SJSA1 (cell line): Measurements from ENCODE around the gene CLHC1. TPM values are rescaled to one million over a fixed set of nuclear protein-coding genes. Genes with fewer than 3 reads are reported as not detected.
"Not testable (repeated sequence)": the region's sequence is repeated elsewhere in the genome, so short reads cannot be mapped to it uniquely, and the experiment has no call there.

Experiments used
- DNase-seq, 2 experiments: peaks; one replicate each; pipeline ENCODE4 v3.0.0-alpha.2; 2015 to 2020; ENCODE audit warnings: low spot score in 2 of 2, low read depth in 1 of 2
- H3K27ac ChIP-seq: fragments of 250-450 bp; sonication (Bioruptor Pico); 2 replicates; pipeline ENCODE4 v1.5.1; 2020; ENCODE audit warnings: mild to moderate bottlenecking, moderate library complexity
- H3K27me3 ChIP-seq: fragments of 250-450 bp; sonication (Bioruptor Pico); replicated peaks from 2 replicates; pipeline ENCODE4 v1.5.1; 2020; ENCODE audit warnings: mild to moderate bottlenecking, moderate library complexity
- H3K36me3 ChIP-seq: fragments of 250-450 bp; sonication (Bioruptor Pico); 2 replicates; pipeline ENCODE4 v1.5.1; 2020; ENCODE audit warnings: mild to moderate bottlenecking
- H3K4me1 ChIP-seq: fragments of 250-450 bp; sonication (Bioruptor Pico); replicated peaks from 2 replicates; pipeline ENCODE4 v1.6.1; 2021; ENCODE audit warnings: mild to moderate bottlenecking
- H3K4me3 ChIP-seq: fragments of 250-450 bp; sonication (Bioruptor Pico); 2 replicates; pipeline ENCODE4 v1.5.1; 2020; ENCODE audit warnings: mild to moderate bottlenecking
- H3K9me3 ChIP-seq: fragments of 250-450 bp; sonication (Bioruptor Pico); replicated peaks from 2 replicates; pipeline ENCODE4 v1.5.1; 2020; ENCODE audit warnings: mild to moderate bottlenecking
- total RNA-seq: library from RNA; depleted of rRNA; stranded (reverse); fragments of >200 nt; shearing (Covaris generic); gene quantifications from 2 replicates; pipeline ENCODE4 v1.2.3, GENCODE V29; 2014

Gene CLHC1
- total RNA-seq, 1 experiment from 2014 or later = 6.6 TPM

DNA sequence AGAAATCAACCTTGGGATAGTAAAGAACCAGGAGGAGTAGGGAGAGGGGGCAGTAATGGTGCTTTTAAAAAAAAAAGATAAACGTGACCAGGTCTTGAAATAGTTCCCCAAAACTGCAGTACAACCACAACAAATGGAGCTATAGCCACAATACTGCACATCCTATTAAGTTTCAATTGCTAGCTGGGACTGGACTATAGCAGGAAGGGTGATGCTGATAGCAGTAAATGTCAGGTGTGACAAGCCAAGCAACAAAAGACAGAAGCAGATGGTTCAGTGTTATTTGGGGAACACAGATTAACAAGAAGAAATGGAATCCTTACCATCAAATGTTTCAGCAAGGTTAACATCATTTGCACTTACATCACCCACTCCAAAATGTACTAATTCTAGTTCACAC lies 10.5 kb upstream of the CLHC1 start:
- Histone ChIP-seq H3K27me3 (no peaks in the 10 kb centered on the region), H3K4me1 (no peaks in the 10 kb centered on the region), H3K27ac (no peak overlapping the region), H3K9me3 (no peaks in the 10 kb centered on the region; the same call in 1 of the 2 replicates), H3K4me3 (no peak overlapping the region), H3K36me3 (peaks cover 56% of the 10 kb centered on the region)
- no peak for DNase-seq

DNA sequence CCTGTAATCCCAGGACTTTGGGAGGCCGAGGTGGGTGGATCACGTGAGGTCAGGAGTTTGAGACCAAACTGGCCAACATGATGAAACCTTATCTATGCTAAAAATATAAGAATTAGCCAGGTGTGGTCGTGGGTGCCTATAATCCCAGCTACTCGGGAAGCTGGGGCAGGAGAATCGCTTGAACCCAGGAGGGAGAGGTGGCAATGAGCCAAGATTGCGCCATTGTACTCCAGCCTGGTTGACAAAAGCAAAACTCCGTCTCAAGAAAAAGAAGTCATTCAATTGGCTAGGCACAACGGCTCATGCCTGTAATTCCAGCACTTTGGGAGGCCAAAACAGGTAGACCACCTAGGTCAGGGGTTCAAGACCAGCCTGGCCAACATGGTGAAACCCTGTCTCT lies 9.5 kb upstream of the CLHC1 start:
- peaks cover 58% of the 10 kb centered on the region for H3K36me3 ChIP-seq
- DNase-seq, H3K27ac ChIP-seq, H3K4me1 ChIP-seq, H3K4me3 ChIP-seq, H3K9me3 ChIP-seq, H3K27me3 ChIP-seq: not testable (repeated sequence)

DNA sequence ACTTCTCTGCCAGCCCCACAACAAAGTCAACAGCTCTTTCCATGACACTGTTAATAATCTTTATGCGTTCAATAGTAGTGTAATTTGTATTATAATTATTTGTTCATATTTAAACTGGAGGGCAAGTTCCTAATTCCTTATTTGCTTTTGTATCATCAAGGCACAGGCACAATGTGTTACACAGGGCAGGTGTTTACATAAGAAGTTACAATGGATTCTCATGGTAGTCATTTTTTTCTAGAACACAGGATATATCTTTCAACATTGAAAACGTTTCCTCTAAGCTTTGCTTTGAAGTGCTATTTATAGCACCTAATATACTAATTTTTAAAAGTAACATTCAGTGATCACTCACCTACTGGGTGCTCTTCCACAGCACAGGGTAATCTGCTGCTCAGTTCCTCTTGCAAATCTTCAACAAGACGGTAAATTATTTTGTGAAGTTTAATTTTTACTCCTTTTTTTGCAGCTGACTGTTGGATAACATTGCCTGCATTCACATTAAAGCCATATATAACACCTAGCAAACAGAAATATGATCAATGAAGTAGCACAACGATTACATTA lies 7.6 kb upstream of the CLHC1 start:
- DNase-seq = no peak
- no peaks in the 10 kb centered on the region for H3K27me3 ChIP-seq

DNA sequence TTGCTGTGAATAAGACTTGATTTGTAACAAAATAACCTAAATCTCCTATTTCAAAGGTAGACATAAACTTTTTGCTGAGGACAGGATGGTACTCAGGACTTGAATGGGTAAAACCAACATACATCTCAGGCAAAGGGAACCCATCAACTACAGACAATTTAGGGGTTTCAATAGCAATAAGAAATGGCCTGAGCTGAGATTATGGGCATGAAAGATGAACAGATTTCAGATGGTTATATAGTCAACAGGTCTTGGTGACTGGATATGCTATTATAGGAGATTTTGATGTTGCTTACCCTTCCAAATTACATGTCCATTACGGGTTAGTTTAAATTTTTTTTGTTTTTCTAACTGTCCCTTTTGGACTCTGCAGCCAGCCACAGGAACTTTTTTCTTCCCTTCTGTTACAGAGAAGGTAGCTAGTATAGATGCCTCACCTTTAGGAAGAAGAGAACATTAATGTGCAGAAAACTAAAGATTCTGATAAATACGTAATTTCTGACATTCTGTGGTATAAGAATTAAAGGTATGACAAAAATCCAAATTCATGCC lies 5.0 kb upstream of the CLHC1 start:
- Histone ChIP-seq H3K4me3 (no peak overlapping the region), H3K27ac (no peak overlapping the region), H3K27me3 (no peaks in the 10 kb centered on the region), H3K9me3 (no peaks in the 10 kb centered on the region; the same call in 1 of the 2 replicates), H3K36me3 (peaks cover 71% of the 10 kb centered on the region), H3K4me1 (peaks cover 14% of the 10 kb centered on the region; the same call in 1 of the 2 replicates)
- no peak for DNase-seq

More for the DNA sequence above, 7.6 kb upstream of the CLHC1 start:
- no peaks in the 10 kb centered on the region; the same call in 1 of the 2 replicates for H3K9me3 ChIP-seq
- H3K36me3 ChIP-seq = peaks cover 69% of the 10 kb centered on the region
- H3K27ac ChIP-seq = no peak overlapping the region
- H3K4me3 ChIP-seq = no peak overlapping the region
- H3K4me1 ChIP-seq = peaks cover under 1% of the 10 kb centered on the region; the same call in 1 of the 2 replicates

DNA sequence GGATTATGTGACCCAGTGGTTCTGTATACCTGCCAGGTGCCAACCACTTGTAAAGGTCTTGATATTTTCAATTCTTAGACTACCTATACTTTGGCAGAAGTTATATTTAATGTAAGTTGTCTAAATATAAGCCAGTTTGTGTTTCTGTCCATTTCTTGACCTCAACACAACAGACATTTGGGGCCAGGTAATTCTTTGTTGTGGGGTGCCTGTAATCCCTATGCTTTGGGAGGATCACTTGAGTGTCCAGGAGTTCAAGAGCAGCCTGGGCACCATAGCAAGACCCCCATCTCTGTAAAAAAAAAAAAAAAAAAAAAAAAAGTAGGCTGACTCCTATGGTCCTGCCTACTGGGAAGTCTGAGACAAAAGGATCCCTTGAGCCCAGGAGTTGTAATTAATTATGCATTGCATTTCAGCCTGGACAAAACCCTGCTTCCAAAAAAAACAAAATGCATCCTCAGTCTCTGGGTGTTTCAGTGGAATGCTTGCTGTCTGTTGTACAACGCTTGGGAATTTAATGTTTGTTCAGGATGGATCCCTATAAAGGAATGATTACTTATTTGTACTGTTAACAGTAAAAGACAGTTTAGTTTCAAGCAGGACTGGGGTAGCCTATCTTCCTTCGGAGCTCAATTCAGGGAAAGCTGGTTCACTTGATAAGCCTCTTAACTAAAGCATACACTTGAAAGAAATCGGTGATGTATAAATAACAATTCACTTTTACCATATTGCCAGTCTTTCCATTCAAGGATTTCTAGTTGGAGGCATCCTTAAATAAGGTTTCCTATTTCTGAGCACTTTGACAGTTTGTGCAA lies 3.8 kb upstream of the CLHC1 start:
- Histone ChIP-seq H3K4me3 (no peak overlapping the region), H3K27ac (no peak overlapping the region), H3K27me3 (no peaks in the 10 kb centered on the region), H3K9me3 (no peaks in the 10 kb centered on the region; the same call in 1 of the 2 replicates), H3K36me3 (peaks cover 70% of the 10 kb centered on the region), H3K4me1 (peaks cover 14% of the 10 kb centered on the region; the same call in 1 of the 2 replicates)
- DNase-seq = no peak

DNA sequence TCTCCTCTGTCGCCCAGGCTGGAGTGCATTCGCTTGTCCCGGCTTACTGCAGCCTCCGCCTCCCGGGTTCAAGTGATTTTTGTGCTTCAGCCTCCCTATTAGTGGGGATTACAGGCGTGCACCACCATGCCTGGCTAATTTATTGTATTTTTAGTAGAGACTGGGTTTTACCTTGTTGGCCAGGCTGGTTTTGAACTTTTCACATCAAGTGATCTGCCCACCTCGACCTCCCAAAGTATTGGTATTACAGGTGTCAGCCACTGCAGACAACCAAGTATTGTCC lies 1.5 kb upstream of the CLHC1 start:
- DNase-seq = no peak
- peaks cover 14% of the 10 kb centered on the region; the same call in 1 of the 2 replicates for H3K4me1 ChIP-seq
- no peak overlapping the region for H3K27ac ChIP-seq
- peak overlapping the region; percentile 72 for H3K4me3 ChIP-seq
- H3K36me3 ChIP-seq = peaks cover 61% of the 10 kb centered on the region
- H3K27me3 ChIP-seq = no peaks in the 10 kb centered on the region
- H3K9me3 ChIP-seq = no peaks in the 10 kb centered on the region

DNA sequence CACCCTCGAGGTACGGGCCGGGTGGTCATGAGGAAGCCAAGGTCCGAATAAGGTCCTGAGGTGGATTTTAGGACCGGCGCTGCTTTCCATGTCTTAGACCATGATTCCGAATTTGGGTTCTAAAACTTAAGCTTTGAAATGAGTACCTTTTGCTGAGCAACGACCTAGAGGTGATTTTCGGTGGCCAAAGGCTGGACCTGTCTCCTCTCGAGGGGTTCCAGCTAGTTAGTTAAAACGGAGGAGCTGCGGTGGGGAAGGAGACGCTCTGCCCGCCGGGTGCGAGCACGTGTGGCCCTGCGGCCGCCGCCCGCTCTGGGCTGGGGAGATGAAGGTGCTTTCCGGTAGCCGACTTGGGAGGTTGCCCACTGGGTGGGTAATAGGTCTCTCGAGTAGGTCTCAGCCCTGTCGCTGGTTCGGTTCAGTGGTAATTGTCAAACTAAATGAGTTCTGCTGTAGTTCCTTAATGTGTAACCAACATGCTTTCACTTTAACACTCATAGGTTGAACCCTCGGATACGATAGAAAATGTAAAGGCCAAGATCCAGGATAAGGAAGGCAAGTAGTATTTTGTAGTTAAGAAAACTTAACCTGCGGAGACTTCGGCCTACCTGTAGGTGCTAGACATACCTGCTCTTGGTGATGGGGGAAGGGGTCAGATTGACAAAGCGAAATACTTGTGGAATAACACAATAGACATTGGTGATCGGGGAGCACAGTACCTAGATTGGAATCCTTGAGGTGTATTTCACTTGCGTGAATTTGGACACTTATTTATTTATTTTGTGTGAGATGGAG lies 967 bp upstream of the CLHC1 start:
- Histone ChIP-seq H3K27me3 (no peaks in the 10 kb centered on the region), H3K27ac (peak overlapping the region; percentile 96), H3K4me3 (peak overlapping the region; percentile 72), H3K9me3 (no peaks in the 10 kb centered on the region), H3K4me1 (peaks cover 15% of the 10 kb centered on the region; the same call in 1 of the 2 replicates), H3K36me3 (peaks cover 57% of the 10 kb centered on the region)
- DNase-seq = no peak

DNA sequence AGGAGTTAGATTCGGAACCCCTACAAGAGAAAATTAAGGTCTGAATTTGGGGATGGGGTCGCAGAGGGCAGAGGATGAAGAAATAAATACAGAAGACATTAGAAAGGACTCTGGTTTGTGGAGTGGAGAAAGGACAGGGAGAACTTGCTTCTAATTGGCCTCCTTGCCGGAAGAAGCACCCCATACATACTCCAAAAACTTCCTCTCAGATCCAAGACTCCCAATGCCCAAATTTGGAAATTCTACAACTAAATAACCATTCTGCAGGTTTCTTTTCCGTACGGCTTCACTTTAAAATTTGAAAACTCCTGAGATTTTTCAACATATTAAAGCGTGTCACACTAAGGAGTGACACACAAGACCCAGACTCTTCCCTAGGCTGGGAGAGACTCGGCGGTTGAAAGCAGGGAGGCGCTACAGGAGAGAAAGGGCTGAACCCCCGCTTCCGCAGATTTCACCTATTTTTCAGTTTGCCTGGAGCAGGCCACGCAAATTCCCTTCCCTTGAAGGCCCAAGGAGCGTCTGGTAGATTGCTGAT lies 478 bp downstream of the CLHC1 start:
- H3K4me3 ChIP-seq = peak overlapping the region; percentile 72
- peak in 1 of 2 experiments; percentile 28 for DNase-seq
- H3K9me3 ChIP-seq = no peaks in the 10 kb centered on the region
- H3K4me1 ChIP-seq = peaks cover 17% of the 10 kb centered on the region; the same call in 1 of the 2 replicates
- peak overlapping the region; percentile 96 for H3K27ac ChIP-seq
- H3K27me3 ChIP-seq = no peaks in the 10 kb centered on the region
- H3K36me3 ChIP-seq = peaks cover 45% of the 10 kb centered on the region

DNA sequence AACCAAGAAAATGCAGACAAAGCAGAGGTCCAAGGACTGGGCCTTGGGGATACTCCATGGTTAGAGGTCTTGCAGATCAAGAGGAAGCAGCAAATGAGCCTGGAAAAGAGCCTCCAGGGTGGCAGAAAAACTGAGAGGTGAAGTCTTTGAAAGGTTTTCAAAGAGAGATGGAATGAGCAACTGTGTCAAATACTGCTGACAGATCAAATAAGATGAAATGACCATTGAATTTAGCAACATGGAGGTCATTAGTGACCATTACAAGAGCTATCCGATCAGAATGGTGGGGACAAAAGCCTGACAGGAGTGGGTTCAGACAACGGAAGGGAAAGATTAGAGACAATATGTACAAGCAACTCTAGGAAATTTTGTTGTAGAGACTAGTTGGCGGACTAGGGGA lies 1.5 kb downstream of the CLHC1 start:
- Histone ChIP-seq H3K27ac (no peak overlapping the region), H3K27me3 (no peaks in the 10 kb centered on the region), H3K4me1 (peaks cover 17% of the 10 kb centered on the region; the same call in 1 of the 2 replicates), H3K9me3 (no peaks in the 10 kb centered on the region), H3K4me3 (no peak overlapping the region), H3K36me3 (peaks cover 34% of the 10 kb centered on the region)
- no peak for DNase-seq

DNA sequence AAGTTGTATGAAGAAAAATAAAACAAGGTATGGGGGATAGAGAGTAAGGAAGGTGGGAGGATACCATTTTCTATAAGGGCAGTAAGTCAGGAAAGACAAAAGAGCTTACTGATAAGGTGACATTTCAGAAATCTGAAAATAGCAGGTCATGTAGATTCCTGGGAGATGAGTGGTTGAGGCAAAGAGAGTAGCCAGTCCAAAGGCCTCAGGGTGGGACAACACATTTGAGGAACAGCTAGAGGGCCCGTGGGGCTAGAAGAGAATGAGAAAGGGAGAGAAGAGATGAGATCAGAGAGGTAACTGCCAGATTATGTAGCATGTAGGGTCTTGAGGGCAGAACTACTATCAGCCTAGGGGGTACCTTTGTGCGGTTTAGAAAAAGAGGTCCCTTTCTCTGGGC lies 2.9 kb downstream of the CLHC1 start:
- Histone ChIP-seq H3K4me1 (peaks cover 12% of the 10 kb centered on the region; the same call in 1 of the 2 replicates), H3K27me3 (no peaks in the 10 kb centered on the region), H3K9me3 (no peaks in the 10 kb centered on the region), H3K36me3 (peaks cover 23% of the 10 kb centered on the region), H3K4me3 (no peak overlapping the region), H3K27ac (no peak overlapping the region)
- DNase-seq = no peak

DNA sequence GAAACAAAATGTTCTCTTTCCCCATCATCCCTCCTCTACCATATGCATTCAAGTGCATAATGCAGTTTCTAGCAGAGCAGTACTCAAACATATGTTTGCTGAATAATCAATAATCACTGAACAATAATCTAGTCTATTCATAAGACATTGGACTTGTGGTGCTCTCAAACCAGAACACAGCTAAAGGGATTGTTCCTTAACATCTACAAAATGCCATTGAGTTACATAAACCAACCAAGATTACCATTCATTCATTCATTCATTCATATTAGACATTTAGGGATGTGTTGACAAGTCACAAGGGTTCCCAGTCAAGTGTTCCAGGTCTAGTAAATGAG lies 3.9 kb downstream of the CLHC1 start:
- no peak overlapping the region for H3K27ac ChIP-seq
- no peak overlapping the region for H3K4me3 ChIP-seq
- no peak for DNase-seq
- H3K27me3 ChIP-seq = no peaks in the 10 kb centered on the region
- H3K4me1 ChIP-seq = peaks cover 3% of the 10 kb centered on the region; the same call in 1 of the 2 replicates
- peaks cover 16% of the 10 kb centered on the region for H3K36me3 ChIP-seq
- no peaks in the 10 kb centered on the region for H3K9me3 ChIP-seq

DNA sequence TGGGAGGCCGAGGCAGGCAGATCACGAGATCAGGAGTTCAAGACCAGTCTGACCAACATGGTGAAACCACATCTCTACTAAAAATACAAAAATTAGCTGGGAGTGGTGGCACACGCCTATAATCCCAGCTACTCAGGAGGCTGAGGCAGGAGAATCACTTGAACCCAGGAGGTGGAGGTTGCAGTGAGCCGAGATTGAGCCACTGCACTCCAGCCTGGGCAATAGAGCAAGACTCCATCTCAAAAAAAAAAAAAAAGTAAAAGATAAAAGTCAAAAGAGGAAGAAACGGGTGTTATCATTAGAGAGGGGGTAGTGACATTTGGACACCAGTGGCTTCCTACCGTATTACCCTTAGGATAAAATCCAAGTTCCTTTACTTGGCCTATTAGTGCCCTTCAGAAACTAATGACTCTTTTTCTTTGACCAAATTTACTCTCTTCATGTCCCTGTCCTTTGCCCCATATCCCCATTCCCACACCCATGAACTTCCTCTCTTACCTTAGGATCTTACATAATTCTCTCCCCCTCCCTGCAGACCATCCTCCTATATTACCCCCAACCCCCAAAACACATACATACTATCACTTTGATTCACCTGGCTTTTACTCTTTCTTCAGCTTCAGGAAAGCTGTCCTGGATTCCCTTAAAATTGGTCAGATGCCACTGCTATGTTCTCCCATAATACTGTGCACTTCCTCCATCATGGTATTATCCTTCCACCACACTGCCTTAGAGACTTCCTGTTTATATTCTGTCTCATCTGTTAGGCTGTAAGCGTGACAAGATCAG lies 4.5 kb downstream of the CLHC1 start:
- not testable (repeated sequence) for DNase-seq

DNA sequence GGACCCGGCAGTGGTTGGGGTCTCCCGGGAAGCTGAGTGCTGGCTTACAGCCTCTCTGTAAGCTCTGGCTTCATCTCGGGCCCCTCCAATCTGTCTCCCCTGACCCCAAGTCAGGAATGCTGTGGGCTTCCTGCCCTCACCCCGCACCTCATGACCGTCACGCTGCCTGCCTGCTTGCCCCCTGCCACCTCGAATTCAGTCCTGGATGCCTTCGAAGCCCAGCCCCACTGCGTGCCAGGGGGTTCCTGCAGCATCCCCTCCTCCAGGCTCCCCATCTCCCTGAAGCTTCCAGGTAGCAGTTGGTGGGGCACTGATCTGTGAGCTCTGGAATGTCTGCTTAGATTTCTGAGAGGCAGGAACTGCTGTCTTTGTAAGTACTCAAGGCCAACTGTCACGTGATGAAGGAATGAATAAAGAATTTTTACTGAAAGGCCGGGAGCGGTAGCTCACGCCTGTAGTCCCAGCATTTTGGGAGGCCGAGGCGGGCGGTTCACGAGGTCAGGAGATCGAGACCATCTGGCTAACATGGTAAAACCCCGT lies 6.5 kb downstream of the CLHC1 start:
- no peak overlapping the region for H3K27ac ChIP-seq
- DNase-seq = no peak
- H3K27me3 ChIP-seq = no peaks in the 10 kb centered on the region
- H3K9me3 ChIP-seq = no peaks in the 10 kb centered on the region
- H3K4me1 ChIP-seq = peaks cover 3% of the 10 kb centered on the region; the same call in 1 of the 2 replicates
- peaks cover 12% of the 10 kb centered on the region for H3K36me3 ChIP-seq
- no peak overlapping the region for H3K4me3 ChIP-seq

More for the DNA sequence above, 4.5 kb downstream of the CLHC1 start:
- not testable (repeated sequence) for H3K27ac ChIP-seq, H3K4me1 ChIP-seq, H3K4me3 ChIP-seq, H3K27me3 ChIP-seq, H3K9me3 ChIP-seq
- H3K36me3 ChIP-seq = peaks cover 10% of the 10 kb centered on the region
